Left colon (tissue), 2 donors: Measurements from ENCODE around the gene NETO2. TPM values are rescaled to one million over a fixed set of nuclear protein-coding genes. Genes with fewer than 3 reads are reported as not detected.
A peak's percentile ranks its signal among the peaks of the same experiment; 100 is the strongest.
"Not testable (repeated sequence)": the region's sequence is repeated elsewhere in the genome, so short reads cannot be mapped to it uniquely, and the experiment has no call there.

Experiments used
- ATAC-seq: fragments of 200-7000 bp; cut with Tn5 transposase; one replicate; pipeline ENCODE4 v1.9.1; 2020; ENCODE audit warnings: mild to moderate bottlenecking, moderate library complexity
- DNase-seq, 2 donors: peaks; one replicate each; pipeline ENCODE4 v3.0.0-alpha.2; 2020
- intact Hi-C, 2 donors: fragments of 100-400 bp; cut with DNase I in 1 of 2; cut with micrococcal nuclease in 1 of 2; formaldehyde crosslinking; loops; one replicate each; pipeline versions ENCODE4 v1.11.2 to v1.14.0; 2022; cut with DNase I, micrococcal nuclease
- long read RNA-seq: library from polyadenylated mRNA; unstranded; transcript quantifications from one replicate; pipeline ENCODE4 v2.0.0, GENCODE V29; 2021
- total RNA-seq, 2 donors: library from RNA; stranded (reverse); fragmentation: NEBNext Ultra II Directional; extraction: Animal tissue kit (Norgen Biotek cat#: 25700); gene quantifications; one replicate each; pipeline ENCODE4 v1.2.1, GENCODE V29; 2021
- donor health status: DM: no; HTN: no; CAD: no.
- donor health status: DM: yes; HTN: yes; CAD: no.

Gene NETO2
- 10 to 100 TPM in 1 of 2 donors, 1 to 10 TPM in 1; 3.0 to 28.0 TPM for total RNA-seq
- long read RNA-seq, full-length matches to known transcripts, result 6 of 11 reads
- long read RNA-seq, partial matches to known transcripts, result 3 of 11 reads
- long read RNA-seq, other reads (novel, unspliced or antisense), result 2 of 11 reads

GRCh38 chr16:47143677-47144558 is at the start of gene NETO2:
Gene NETO2, minus strand, starts transcription at chr16:47143945. Its CDS starts 333 bp downstream, at chr16:47143612.
- peak; percentile 28 to 77 for DNase-seq
- ATAC-seq, result peak; percentile 56
- intact Hi-C loops, result loop anchor here in 1 of 2 donors (10.0 kb wide), 1 partner anchor 1021 kb away; no protein-coding TSS in a partner anchor

- ATAC-seq (no peak), DNase-seq (no peak)
- intact Hi-C loops, result no loop called here
Measured at GRCh38 chr16:47182318-47182717, 38.6 kb upstream of the NETO2 start.

GRCh38 chr16:47181066-47181465 is 37.3 kb upstream of the NETO2 start:
- DNase-seq, intact Hi-C loops, ATAC-seq: not testable (repeated sequence)

- ATAC-seq (no peak), DNase-seq (no peak)
- intact Hi-C loops, result no loop called here
Measured at GRCh38 chr16:47180073-47180472, 36.3 kb upstream of the NETO2 start.

DNA sequence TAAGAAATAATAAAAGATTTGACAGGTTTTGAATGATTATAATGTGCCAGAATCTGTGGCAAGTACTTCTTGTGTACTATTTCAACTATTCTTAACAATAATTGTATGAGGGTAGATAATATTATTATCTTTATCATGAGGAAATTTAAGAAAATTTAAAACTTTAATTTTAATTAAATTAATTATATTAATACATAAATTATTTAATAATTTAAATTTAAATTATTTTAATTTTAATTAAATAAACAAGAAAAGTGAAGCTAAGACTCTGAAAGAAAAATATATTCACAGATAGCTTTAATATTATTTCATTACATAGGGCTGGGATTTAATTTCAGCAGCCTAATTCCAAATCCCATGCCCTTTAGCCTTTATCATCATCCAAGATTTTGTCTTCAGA is 31.4 kb upstream of the NETO2 start:
- no peak for ATAC-seq
- intact Hi-C loops, result no loop called here
- no peak for DNase-seq

DNA sequence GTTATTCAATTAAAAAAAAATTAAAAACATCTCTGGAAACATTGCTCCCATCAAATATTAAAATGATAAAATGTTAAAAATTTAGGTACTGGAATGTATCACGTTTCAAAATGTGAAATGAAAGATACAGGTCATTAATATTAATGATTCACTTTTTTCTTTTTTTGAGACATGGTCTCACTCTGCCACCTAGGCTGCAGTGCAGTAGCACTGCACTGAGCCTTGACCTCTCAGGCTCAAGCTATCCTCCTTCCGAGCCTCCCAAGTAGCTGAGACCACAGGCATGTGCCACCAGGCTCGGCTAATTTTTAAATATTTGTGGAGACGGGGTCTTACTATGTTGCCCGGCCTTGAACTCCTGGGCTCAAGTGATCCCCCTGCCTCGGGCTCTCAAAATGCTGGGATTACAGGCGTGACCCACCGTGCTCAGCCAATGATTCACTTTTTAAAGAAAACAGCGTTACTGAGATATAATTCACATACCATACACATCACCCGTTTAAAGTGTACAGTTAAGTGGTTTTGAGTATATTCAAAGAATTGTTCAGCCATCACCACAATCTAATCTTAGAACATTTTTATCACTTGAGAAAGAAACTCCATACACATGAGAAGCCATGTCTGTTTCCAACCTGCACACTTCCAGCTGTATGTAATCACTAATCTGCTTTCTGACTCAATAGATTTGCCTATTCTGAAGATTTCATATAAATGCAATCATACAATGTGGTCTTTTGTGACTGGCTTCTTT is 19.1 kb upstream of the NETO2 start:
- no peak for DNase-seq
- no peak for ATAC-seq
- intact Hi-C loops, result no loop called here

DNA sequence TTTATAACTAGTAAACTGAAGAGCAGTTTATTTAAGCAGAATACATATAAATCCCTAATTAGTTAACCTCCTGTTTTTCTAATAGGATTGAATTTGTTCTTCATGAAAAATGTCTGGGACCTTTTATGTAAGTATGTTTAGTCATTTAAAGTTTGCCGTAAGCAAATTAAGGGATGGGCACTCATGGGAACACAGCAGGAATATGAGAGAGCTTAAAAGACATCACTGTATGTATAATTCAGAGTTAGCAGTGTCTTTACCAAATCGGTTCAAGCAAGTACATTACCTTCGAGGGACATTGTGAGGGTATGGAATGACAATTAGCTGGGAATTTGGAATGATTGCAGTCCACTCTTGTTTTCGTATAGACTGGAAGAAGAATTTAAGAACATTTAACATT is 17.7 kb upstream of the NETO2 start:
- intact Hi-C loops, result no loop called here
- no peak for DNase-seq
- no peak for ATAC-seq

DNA sequence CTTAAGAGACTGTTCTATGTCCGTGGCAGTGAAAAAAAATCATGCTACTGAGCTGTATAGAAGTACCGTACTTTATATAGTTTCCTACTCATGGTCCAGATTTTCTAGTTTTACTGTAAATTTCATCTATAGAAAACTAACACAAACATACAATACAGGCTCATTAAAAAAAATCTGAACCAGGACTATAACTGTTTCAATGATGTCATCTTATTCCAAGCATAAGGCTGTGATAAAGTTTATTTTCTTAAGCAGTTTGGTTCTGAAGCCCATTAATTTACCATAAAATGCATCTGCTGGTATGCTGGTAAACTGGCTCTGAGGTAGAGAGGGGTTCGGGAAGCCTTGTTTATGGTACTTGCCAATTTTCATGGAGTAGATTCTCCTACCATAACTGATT is 16.7 kb upstream of the NETO2 start:
- intact Hi-C loops, result no loop called here
- DNase-seq (no peak), ATAC-seq (no peak)

GRCh38 chr16:47158992-47159391 is 15.2 kb upstream of the NETO2 start:
- intact Hi-C loops, result no loop called here
- ATAC-seq, result no peak
- no peak for DNase-seq

DNA sequence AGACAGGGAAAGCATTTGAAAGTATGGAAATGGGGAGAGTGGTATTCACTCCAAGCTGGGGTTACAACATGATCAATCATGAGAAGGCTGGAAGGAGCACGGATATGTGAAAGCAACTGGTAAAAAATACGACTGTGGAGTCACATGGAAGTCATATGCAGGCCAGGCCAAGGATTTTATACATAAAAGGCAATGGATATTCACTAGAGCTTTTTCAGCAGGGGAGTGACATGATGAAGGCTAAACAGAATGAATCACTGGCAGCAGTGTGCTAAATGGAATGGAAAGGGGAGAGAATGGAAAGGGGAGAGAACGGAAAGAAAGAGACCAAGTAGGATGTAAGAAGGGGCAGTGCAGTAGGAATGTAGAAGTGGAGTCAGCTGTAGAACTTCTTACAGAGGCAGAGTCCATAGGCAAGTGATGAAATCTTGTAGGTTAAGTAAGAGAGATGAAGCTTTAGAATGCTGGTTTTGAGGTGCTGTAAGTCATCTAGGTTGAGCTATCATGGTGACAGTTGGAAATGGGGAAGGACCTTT is 13.0 kb upstream of the NETO2 start:
- ATAC-seq (no peak), DNase-seq (no peak)
- intact Hi-C loops, result no loop called here

DNA sequence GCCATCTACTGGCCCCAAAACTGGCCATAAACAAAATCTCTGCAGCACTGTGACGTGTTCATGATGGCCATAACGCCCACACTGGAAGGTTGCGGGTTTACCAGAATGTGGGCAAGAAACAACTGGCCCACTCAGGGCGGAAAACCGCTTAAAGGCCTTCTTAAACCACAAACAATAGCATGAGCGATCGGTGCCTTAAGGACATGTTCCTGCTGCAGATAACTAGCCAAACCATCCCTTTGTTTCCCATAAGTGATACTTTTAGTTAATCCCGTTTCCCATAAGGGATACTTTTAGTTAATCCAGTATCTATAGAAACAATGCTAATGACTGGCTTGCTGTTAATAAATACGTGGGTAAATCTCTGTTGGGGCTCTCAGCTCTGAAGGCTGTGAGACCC is 8.8 kb upstream of the NETO2 start:
- ATAC-seq, intact Hi-C loops, DNase-seq: not testable (repeated sequence)

DNA sequence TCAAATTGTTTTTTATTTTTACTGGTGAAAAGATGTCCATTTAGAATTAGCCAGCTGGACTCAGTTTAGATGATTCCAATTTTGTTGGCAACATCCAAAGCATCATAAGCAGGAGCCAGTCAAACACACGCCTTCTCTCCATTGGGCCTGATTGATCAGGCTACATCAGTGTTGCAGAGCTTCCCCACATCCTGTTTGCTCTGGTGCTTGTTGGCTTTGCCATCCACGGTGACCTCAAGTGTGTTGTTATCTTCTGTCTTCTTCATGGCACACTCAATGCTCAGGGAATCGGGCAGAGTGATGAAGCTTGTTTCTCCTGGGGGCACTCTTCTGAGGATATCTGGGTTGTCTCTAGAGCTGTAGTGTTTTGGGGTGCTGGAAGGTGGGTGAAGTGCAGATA is 6.3 kb upstream of the NETO2 start:
- DNase-seq (no peak), ATAC-seq (no peak)
- intact Hi-C loops, result no loop called here

DNA sequence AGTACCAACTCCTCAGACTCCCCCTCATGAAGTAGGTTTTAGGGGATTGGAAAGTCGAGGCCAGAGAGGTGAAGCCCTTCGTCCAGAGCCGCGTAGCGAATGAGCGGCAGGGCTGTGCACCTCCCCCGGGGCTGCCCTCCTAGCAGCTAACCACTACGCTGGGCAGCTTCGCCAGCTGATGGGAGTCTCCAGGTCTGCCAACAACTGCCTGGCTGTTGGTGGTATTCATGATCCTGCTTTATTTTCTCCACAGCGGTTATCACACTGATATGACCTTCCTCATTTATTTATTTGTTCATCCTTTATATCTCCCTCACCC is 773 bp upstream of the NETO2 start:
- ATAC-seq, result peak; percentile 7

GRCh38 chr16:47142821-47143676 is 696 bp downstream of the NETO2 start:
- DNase-seq (peak; percentile 30 to 75), ATAC-seq (peak; percentile 80)
- intact Hi-C loops, result loop anchor here in 1 of 2 donors (10.0 kb wide), 1 partner anchor 1022 kb away; no protein-coding TSS in a partner anchor

More for the DNA sequence above, 773 bp upstream of the NETO2 start:
- intact Hi-C loops, result loop anchor here in 1 of 2 donors (10.0 kb wide), 1 partner anchor 1020 kb away; no protein-coding TSS in a partner anchor
- DNase-seq, result no peak

- intact Hi-C loops, result loop anchor here in 1 of 2 donors (10.0 kb wide), 1 partner anchor 1022 kb away; no protein-coding TSS in a partner anchor
- ATAC-seq (no peak), DNase-seq (no peak)
Measured at GRCh38 chr16:47142486-47142820, 1.3 kb downstream of the NETO2 start.

GRCh38 chr16:47141773-47142485 is 1.8 kb downstream of the NETO2 start:
- DNase-seq (peak; percentile 82 to 85), ATAC-seq (peak; percentile 74)
- intact Hi-C loops, result loop anchor here in 1 of 2 donors (10.0 kb wide), 1 partner anchor 1023 kb away; no protein-coding TSS in a partner anchor

GRCh38 chr16:47140686-47141085 is 3.1 kb downstream of the NETO2 start:
- intact Hi-C loops, result loop anchor here in 1 of 2 donors (10.0 kb wide), 1 partner anchor 1024 kb away; no protein-coding TSS in a partner anchor
- DNase-seq (no peak), ATAC-seq (no peak)
